H9 (cell line): Measurements from ENCODE around the gene KRTAP10-3. TPM values are rescaled to one million over a fixed set of nuclear protein-coding genes. Genes with fewer than 3 reads are reported as not detected.
"Not testable (repeated sequence)": the region's sequence is repeated elsewhere in the genome, so short reads cannot be mapped to it uniquely, and the experiment has no call there.

ENCODE experiments used
- DNase-seq: peaks from one replicate; pipeline ENCODE4 v3.0.0-alpha.2; 2017
- H2AFZ ChIP-seq: one replicate; pipeline ENCODE4 v1.6.1; 2013; ENCODE audit warnings: mild to moderate bottlenecking, low read length, control low read depth, moderate library complexity
- H2AK5ac ChIP-seq: 2 replicates; pipeline ENCODE4 v1.6.1; 2013; ENCODE audit warnings: low read length, control low read depth, mixed read lengths; ENCODE audit not compliant: insufficient read length
- H2BK120ac ChIP-seq: one replicate; pipeline ENCODE4 v1.6.1; 2013; ENCODE audit warnings: low read depth, mild to moderate bottlenecking, low read length, control low read depth, inconsistent platforms; ENCODE audit not compliant: poor library complexity, severe bottlenecking
- H2BK12ac ChIP-seq: 2 replicates; pipeline ENCODE4 v1.6.1; 2013; ENCODE audit warnings: low read length, control low read depth, mixed read lengths, low read depth; ENCODE audit not compliant: insufficient read length
- H2BK15ac ChIP-seq: 2 replicates; pipeline ENCODE4 v1.6.1; 2013; ENCODE audit warnings: low read depth, low read length, control low read depth
- H2BK20ac ChIP-seq: one replicate; pipeline ENCODE4 v1.6.1; 2013; ENCODE audit warnings: low read depth, mild to moderate bottlenecking, low read length, control low read depth, inconsistent platforms; ENCODE audit not compliant: poor library complexity, severe bottlenecking
- H2BK5ac ChIP-seq: 2 replicates; pipeline ENCODE4 v1.6.1; 2013; ENCODE audit warnings: low read length, control low read depth, mixed read lengths; ENCODE audit not compliant: insufficient read length
- H3K14ac ChIP-seq: 2 replicates; pipeline ENCODE4 v1.6.1; 2013; ENCODE audit warnings: low read length, control low read depth; ENCODE audit not compliant: insufficient read depth
- H3K18ac ChIP-seq: 2 replicates; pipeline ENCODE4 v1.6.1; 2013; ENCODE audit warnings: low read depth, mild to moderate bottlenecking, mixed read lengths, low read length, control low read depth; ENCODE audit not compliant: insufficient read length
- H3K23ac ChIP-seq: 2 replicates; pipeline ENCODE4 v1.6.1; 2013; ENCODE audit warnings: low read length, control low read depth, mixed read lengths, low read depth; ENCODE audit not compliant: insufficient read length
- H3K23me2 ChIP-seq: 2 replicates; pipeline ENCODE4 v1.6.1; 2013; ENCODE audit warnings: low read depth, mild to moderate bottlenecking, mixed read lengths, low read length, control low read depth; ENCODE audit not compliant: insufficient read length, poor library complexity, severe bottlenecking
- H3K27ac ChIP-seq: 2 replicates; pipeline ENCODE4 v1.5.1; 2013; ENCODE audit warnings: low read length, control low read depth, mixed read lengths, low read depth; ENCODE audit not compliant: insufficient read length
- H3K27me3 ChIP-seq: 2 replicates; pipeline ENCODE4 v1.6.1; 2013; ENCODE audit warnings: low read length, control low read depth, inconsistent platforms; ENCODE audit not compliant: insufficient read depth
- H3K4ac ChIP-seq: 2 replicates; pipeline ENCODE4 v1.6.1; 2013; ENCODE audit warnings: low read depth, mild to moderate bottlenecking, control low read depth, inconsistent platforms, low read length, moderate library complexity
- H3K4me1 ChIP-seq: 2 replicates; pipeline ENCODE4 v1.6.1; 2013; ENCODE audit warnings: low read length, control low read depth, inconsistent platforms; ENCODE audit not compliant: insufficient read depth
- H3K4me2 ChIP-seq: 2 replicates; pipeline ENCODE4 v1.6.1; 2013; ENCODE audit warnings: low read length, control low read depth, mixed read lengths; ENCODE audit not compliant: insufficient read length, insufficient read depth
- H3K56ac ChIP-seq: 2 replicates; pipeline ENCODE4 v1.6.1; 2013; ENCODE audit warnings: low read depth, mild to moderate bottlenecking, mixed read lengths, low read length, control low read depth; ENCODE audit not compliant: insufficient read length
- H3K79me1 ChIP-seq: 2 replicates; pipeline ENCODE4 v1.6.1; 2013; ENCODE audit warnings: low read depth, mild to moderate bottlenecking, moderate library complexity, low read length, control low read depth, inconsistent platforms; ENCODE audit not compliant: insufficient read depth, poor library complexity, severe bottlenecking
- H3K79me2 ChIP-seq: 2 replicates; pipeline ENCODE4 v1.6.1; 2013; ENCODE audit warnings: low read length, control low read depth, inconsistent platforms; ENCODE audit not compliant: insufficient read depth
- H3K9ac ChIP-seq: 2 replicates; pipeline ENCODE4 v1.6.1; 2013; ENCODE audit warnings: low read length, control low read depth, mixed read lengths; ENCODE audit not compliant: insufficient read length; ENCODE audit errors: extremely low read depth
- H3K9me3 ChIP-seq: one replicate; pipeline ENCODE4 v1.6.1; 2013; ENCODE audit warnings: low read depth, low read length, inconsistent platforms; ENCODE audit not compliant: control insufficient read depth
- H3T11ph ChIP-seq: one replicate; pipeline ENCODE4 v1.6.1; 2013; ENCODE audit warnings: mild to moderate bottlenecking, low read length, control low read depth, inconsistent platforms
- H4K20me1 ChIP-seq: one replicate; pipeline ENCODE4 v1.6.1; 2013; ENCODE audit not compliant: control insufficient read depth, insufficient read length, insufficient read depth
- H4K5ac ChIP-seq: 2 replicates; pipeline ENCODE4 v1.6.1; 2013; ENCODE audit warnings: low read depth, mild to moderate bottlenecking, mixed read lengths, low read length, control low read depth; ENCODE audit not compliant: insufficient read length
- H4K8ac ChIP-seq: replicated peaks from 2 replicates; pipeline ENCODE4 v1.6.1; 2013; ENCODE audit warnings: low read length, control low read depth, mixed read lengths, low read depth; ENCODE audit not compliant: insufficient read length
- H4K91ac ChIP-seq: 2 replicates; pipeline ENCODE4 v1.6.1; 2013; ENCODE audit warnings: low read depth, mild to moderate bottlenecking, moderate library complexity, mixed read lengths, low read length, control low read depth; ENCODE audit not compliant: insufficient read length
- H3K27ac Mint-ChIP-seq, 3 experiments: 2 replicates in 2 of 3; 3 replicates in 1 of 3; pipeline ENCODE4 v1.8.0; 2020 to 2021; ENCODE audit warnings: mixed read lengths in 3 of 3, mild to moderate bottlenecking in 1 of 3, moderate library complexity in 1 of 3
- H3K27me3 Mint-ChIP-seq: 2 replicates; pipeline ENCODE4 v1.8.0; 2021; ENCODE audit warnings: low read depth, mild to moderate bottlenecking, moderate library complexity, mixed read lengths
- H3K36me3 Mint-ChIP-seq, 3 experiments: 2 replicates in 2 of 3; 3 replicates in 1 of 3; pipeline ENCODE4 v1.8.0; 2020 to 2021; ENCODE audit warnings: low read depth in 3 of 3, mixed read lengths in 3 of 3; ENCODE audit not compliant: insufficient read depth in 1 of 3
- H3K4me1 Mint-ChIP-seq, 2 experiments: 2 replicates each; pipeline ENCODE4 v1.8.0; 2020; ENCODE audit warnings: mixed read lengths in 2 of 2
- H3K4me3 Mint-ChIP-seq, 2 experiments: 2 replicates in 1 of 2; 3 replicates in 1 of 2; pipeline ENCODE4 v1.8.0; 2020 to 2021; ENCODE audit warnings: mild to moderate bottlenecking in 2 of 2, mixed read lengths in 2 of 2, moderate library complexity in 1 of 2
- H3K9me3 Mint-ChIP-seq, 2 experiments: 2 replicates in 1 of 2; 3 replicates in 1 of 2; pipeline ENCODE4 v1.8.0; 2020; ENCODE audit warnings: mild to moderate bottlenecking in 2 of 2, mixed read lengths in 2 of 2, moderate library complexity in 1 of 2
- CTCF ChIP-seq: fragments of 200-600 bp; sonication (generic); conservative IDR thresholded peaks from 3 replicates; pipeline ENCODE4 v1.8.0; 2021; ENCODE audit warnings: antibody characterized with exemption, mild to moderate bottlenecking
- WGBS: extraction: QIAGEN DNeasy Blood & Tissue Kit; methylation state at CpG from one replicate; pipeline ENCODE4 v1.1.7; 2013; ENCODE audit warnings: missing lambda C conversion rate, low lambda C conversion rate, mixed read lengths; ENCODE audit not compliant: insufficient read length; ENCODE audit errors: extremely low coverage; 5-methylcytosine and 5-hydroxymethylcytosine counted together
- total RNA-seq: library from RNA; stranded (reverse); gene quantifications from 2 replicates; pipeline ENCODE4 v1.2.1, GENCODE V29; 2021

Gene KRTAP10-3
- total RNA-seq, 1 experiment from 2014 or later, result not detected

DNA sequence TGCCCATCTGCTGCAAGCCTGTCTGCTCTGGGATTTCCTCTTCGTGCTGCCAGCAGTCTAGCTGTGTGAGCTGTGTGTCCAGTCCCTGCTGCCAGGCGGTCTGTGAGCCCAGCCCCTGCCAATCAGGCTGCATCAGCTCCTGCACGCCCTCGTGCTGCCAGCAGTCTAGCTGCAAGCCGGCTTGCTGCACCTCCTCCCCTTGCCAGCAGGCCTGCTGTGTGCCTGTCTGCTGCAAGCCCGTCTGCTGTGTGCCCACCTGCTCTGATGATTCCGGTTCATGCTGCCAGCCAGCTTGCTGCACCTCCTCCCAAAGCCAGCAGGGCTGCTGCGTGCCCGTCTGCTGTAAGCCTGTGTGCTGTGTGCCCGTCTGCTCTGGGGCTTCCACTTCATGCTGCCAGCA lies 42.5 kb upstream of the KRTAP10-3 start:
- not testable (repeated sequence) for H3K4ac ChIP-seq, H4K5ac ChIP-seq, H3K56ac ChIP-seq, H3K23me2 ChIP-seq, H2BK5ac ChIP-seq, H2BK12ac ChIP-seq, H3T11ph ChIP-seq, H3K9me3 Mint-ChIP-seq, H4K91ac ChIP-seq, H3K4me3 Mint-ChIP-seq, H4K20me1 ChIP-seq, H2BK120ac ChIP-seq, H3K27ac ChIP-seq, H3K18ac ChIP-seq, H2BK20ac ChIP-seq, H3K23ac ChIP-seq, H3K36me3 Mint-ChIP-seq, H4K8ac ChIP-seq, H3K27me3 ChIP-seq, H2AFZ ChIP-seq, H3K9me3 ChIP-seq, H2BK15ac ChIP-seq, H2AK5ac ChIP-seq, H3K4me2 ChIP-seq, H3K4me1 ChIP-seq, H3K14ac ChIP-seq, H3K9ac ChIP-seq, H3K79me2 ChIP-seq, H3K79me1 ChIP-seq
- peaks cover 11% of the 10 kb centered on the region for H3K27me3 Mint-ChIP-seq
- peak; percentile 30 for DNase-seq
- 0 out of 3 replicates have a peak, but pooled peaks have one; percentile 8 for TF ChIP-seq CTCF
- peak overlapping the region in 1 of 3 experiments; percentile 82; a peak in 1 of 7 replicates for H3K27ac Mint-ChIP-seq
- peaks cover 36 to 37% of the 10 kb centered on the region in 2 experiments for H3K4me1 Mint-ChIP-seq
- no CpG with 5 or more reads among the region's 10 CpGs for WGBS

GRCh38 chr21:44600118-44600978 lies 41.8 kb upstream of the KRTAP10-3 start, which contains the start of gene KRTAP10-7:
TSS of gene KRTAP10-7 (plus strand) at chr21:44600597. CDS start at chr21:44600622, 25 bp downstream.
- Mint-ChIP-seq H3K27ac (peak within 1 kb of the TSS in 2 of 3 experiments; percentile 55 to 90; a peak in 5 of 7 replicates), H3K4me1 (peaks cover 37 to 38% of the 10 kb centered on the region in 2 experiments), H3K27me3 (peaks cover 11% of the 10 kb centered on the region)
- H3K27me3 ChIP-seq, H3K27ac ChIP-seq, H4K8ac ChIP-seq, H3K36me3 Mint-ChIP-seq, H3K23ac ChIP-seq, H2BK15ac ChIP-seq, H3K4ac ChIP-seq, H3K23me2 ChIP-seq, H2BK5ac ChIP-seq, H3K4me3 Mint-ChIP-seq, H2AK5ac ChIP-seq, H2BK12ac ChIP-seq, H3K9me3 Mint-ChIP-seq, H3K9me3 ChIP-seq, H3K79me1 ChIP-seq, H3K9ac ChIP-seq, H3K18ac ChIP-seq, H2BK120ac ChIP-seq, H3K14ac ChIP-seq, H4K91ac ChIP-seq, H3T11ph ChIP-seq, H3K4me2 ChIP-seq, H2BK20ac ChIP-seq, H3K56ac ChIP-seq, H4K20me1 ChIP-seq, H3K79me2 ChIP-seq, H3K4me1 ChIP-seq, H2AFZ ChIP-seq, DNase-seq, H4K5ac ChIP-seq: not testable (repeated sequence)
- WGBS, result no CpG with 5 or more reads among the region's 23 CpGs
